HepG2 (cell line): ENCODE data around the gene DCD. TPM values are rescaled to one million over a fixed set of nuclear protein-coding genes. Genes with fewer than 3 reads are reported as not detected.

ENCODE experiments used
- ATAC-seq: fragments of 200-7000 bp; cut with Tn5 transposase; 3 replicates; pipeline ENCODE4 v1.9.1; 2020; ENCODE audit warnings: mild to moderate bottlenecking, moderate library complexity
- BruUV-seq: library from RNA; stranded (reverse); fragments of 400-500 nt; replicated peaks from 2 replicates; lab custom pipeline; 2021; lab: Mats Ljungman, UMichigan
- CTCF ChIA-PET: fragments of 300-600 bp; formaldehyde crosslinking; extraction: SDS; loops from one replicate; lab custom pipeline; 2021; ENCODE audit warnings: low total read pairs, inconsistent platforms, low intra/inter-chr PET ratio; lab: Yijun Ruan, JAX
- POLR2A ChIA-PET: fragments of 350-600 bp; sonication (Branson Sonifier 250); formaldehyde crosslinking; loops from one replicate; lab custom pipeline; 2020; ENCODE audit warnings: antibody characterized with exemption, inconsistent platforms; lab: Yijun Ruan, JAX
- DNase-seq: peaks from one replicate; pipeline ENCODE4 v3.0.0-alpha.2; 2015; ENCODE audit warnings: low spot score
- FAIRE-seq: peaks from 3 replicates; lab custom pipeline; 2011; peaks lifted over from hg19 to GRCh38; lab: Jason Lieb, UNC
- H2AFZ ChIP-seq: one replicate; pipeline ENCODE4 v1.6.1; 2011; ENCODE audit warnings: low read length, inconsistent platforms
- H3K27ac ChIP-seq: fragments of 300-600 bp; 3 replicates; pipeline ENCODE4 v1.8.0; 2011; ENCODE audit warnings: mixed run types, mild to moderate bottlenecking, mixed read lengths, low read length, inconsistent platforms; ENCODE audit not compliant: insufficient read depth; ENCODE audit errors: extremely low read length
- H3K27me3 ChIP-seq, 2 experiments: fragments of 200-600 bp in 1 of 2; 2 replicates in 1 of 2; 3 replicates in 1 of 2; pipeline versions ENCODE4 v1.6.0 to v1.8.0; 2011; ENCODE audit warnings: low read length in 2 of 2, mild to moderate bottlenecking in 2 of 2, moderate library complexity in 2 of 2, inconsistent platforms in 1 of 2; ENCODE audit not compliant: insufficient read depth in 2 of 2, control insufficient read depth in 1 of 2
- H3K36me3 ChIP-seq, 2 experiments: fragments of 200-600 bp in 1 of 2; replicated peaks in 1 of 2; 2 replicates in 1 of 2; 3 replicates in 1 of 2; pipeline versions ENCODE4 v1.5.1 to v1.8.0; 2011; ENCODE audit warnings: low read length in 2 of 2, inconsistent platforms in 1 of 2; ENCODE audit not compliant: insufficient read depth in 2 of 2, control insufficient read depth in 1 of 2
- H3K4me1 ChIP-seq: 2 replicates; pipeline ENCODE4 v1.5.1; 2012; ENCODE audit warnings: low read length, inconsistent platforms; ENCODE audit not compliant: insufficient read depth
- H3K4me2 ChIP-seq: 2 replicates; pipeline ENCODE4 v1.6.0; 2011; ENCODE audit warnings: low read depth, low read length, inconsistent platforms
- H3K4me3 ChIP-seq, 3 experiments: fragments of 200-600 bp in 1 of 3; sonication (generic), shearing (Covaris generic) in 1 of 3; replicated peaks in 1 of 3; 2 replicates each; pipeline ENCODE4 v1.5.1; 2011 to 2016; ENCODE audit warnings: low read length in 3 of 3, inconsistent platforms in 2 of 3, low read depth in 2 of 3, mild to moderate bottlenecking in 2 of 3, control low read depth in 1 of 3, mixed read lengths in 1 of 3; ENCODE audit not compliant: insufficient read depth in 1 of 3
- H3K79me2 ChIP-seq: one replicate; pipeline ENCODE4 v1.6.1; 2011; ENCODE audit warnings: low read length, inconsistent platforms; ENCODE audit not compliant: insufficient read depth
- H3K9ac ChIP-seq: 2 replicates; pipeline ENCODE4 v1.6.0; 2011; ENCODE audit warnings: mild to moderate bottlenecking, low read depth, low read length, inconsistent platforms; ENCODE audit not compliant: insufficient read depth
- H3K9me3 ChIP-seq: 2 replicates; pipeline ENCODE4 v1.5.1; 2012; ENCODE audit warnings: mild to moderate bottlenecking, low read length
- H4K20me1 ChIP-seq: 2 replicates; pipeline ENCODE4 v1.6.0; 2011; ENCODE audit warnings: inconsistent platforms, mild to moderate bottlenecking, low read length, moderate library complexity; ENCODE audit not compliant: insufficient read depth
- HMGA1 ChIP-seq: sonication (generic); formaldehyde crosslinking; conservative IDR thresholded peaks from 2 replicates; pipeline ENCODE4 v1.4.0; 2020; ENCODE audit warnings: missing genetic modification reagents
- HNRNPK ChIP-seq: fragments of 200-400 bp; formaldehyde crosslinking; IDR thresholded peaks from 2 replicates; pipeline ENCODE4 v1.6.1; 2018; ENCODE audit warnings: low read length, low read depth, moderate library complexity, mild to moderate bottlenecking; ENCODE audit not compliant: poor library complexity, severe bottlenecking
- NCOR1 ChIP-seq: fragments of 200-600 bp; sonication (generic); IDR thresholded peaks from 2 replicates; pipeline ENCODE4 v1.7.0; 2017; ENCODE audit warnings: antibody characterized with exemption, low read length, borderline replicate concordance
- ZNF430 ChIP-seq: sonication (generic); formaldehyde crosslinking; IDR thresholded peaks from 2 replicates; pipeline ENCODE4 v1.9.0; 2021; ENCODE audit warnings: mild to moderate bottlenecking, missing genetic modification reagents
- ZNF460 ChIP-seq: sonication (generic); formaldehyde crosslinking; IDR thresholded peaks from 2 replicates; pipeline ENCODE4 v1.5.1; 2020; ENCODE audit warnings: missing genetic modification reagents, mild to moderate bottlenecking, borderline replicate concordance
- ZNF615 ChIP-seq: sonication (generic); formaldehyde crosslinking; IDR thresholded peaks from 2 replicates; pipeline ENCODE4 v1.5.0; 2020; ENCODE audit warnings: mild to moderate bottlenecking, missing genetic modification reagents, borderline replicate concordance
- ZNF792 ChIP-seq: IDR thresholded peaks from 2 replicates; pipeline ENCODE4 v1.6.1; 2016
- WGBS: methylation state at CpG from one replicate; pipeline ENCODE4 v1.1.6; 2017; ENCODE audit warnings: low lambda C conversion rate; 5-methylcytosine and 5-hydroxymethylcytosine counted together
- in situ Hi-C: cut with HindIII; loops from 2 replicates; pipeline ENCODE4 v1.10.0; 2017; ENCODE audit warnings: low pct_unique_long_range_greater_than_20kb; ENCODE audit not compliant: extremely low pct_ligation_motif_present
- intact Hi-C: fragments of 100-400 bp; cut with micrococcal nuclease; formaldehyde crosslinking; loops from one replicate; pipeline ENCODE4 v1.10.0; 2022; ENCODE audit not compliant: unreplicated experiment
- polyA plus RNA-seq, 8 experiments: library from polyadenylated mRNA; depleted of rRNA in 3 of 8; stranded (reverse) in 7 of 8; unstranded in 1 of 8; fragments of >200 nt; fragmentation: Illumina TruSeq in 4 of 8; extraction: Trizol in 4 of 8; gene quantifications; 2 replicates each; pipeline versions ENCODE4 v1.2.1 to v1.2.3, GENCODE V29; 2011 to 2016; ENCODE audit warnings: low read depth in 4 of 8, missing spikeins in 1 of 8, mixed read lengths in 1 of 8; ENCODE audit not compliant: insufficient read depth in 1 of 8
- total RNA-seq, 5 experiments: library from RNA; depleted of rRNA; stranded (reverse); fragments of >200 nt; fragmentation: Illumina TruSeq; extraction: Trizol; gene quantifications; 2 replicates each; pipeline ENCODE4 v1.2.3, GENCODE V29; 2016; ENCODE audit warnings: low read depth in 1 of 5

Gene DCD
- total and polyA plus RNA-seq, 2 of the 13 experiments (the other 11 are each of a cell fraction or from before 2014, with no cell fraction given), result not detected

DNA sequence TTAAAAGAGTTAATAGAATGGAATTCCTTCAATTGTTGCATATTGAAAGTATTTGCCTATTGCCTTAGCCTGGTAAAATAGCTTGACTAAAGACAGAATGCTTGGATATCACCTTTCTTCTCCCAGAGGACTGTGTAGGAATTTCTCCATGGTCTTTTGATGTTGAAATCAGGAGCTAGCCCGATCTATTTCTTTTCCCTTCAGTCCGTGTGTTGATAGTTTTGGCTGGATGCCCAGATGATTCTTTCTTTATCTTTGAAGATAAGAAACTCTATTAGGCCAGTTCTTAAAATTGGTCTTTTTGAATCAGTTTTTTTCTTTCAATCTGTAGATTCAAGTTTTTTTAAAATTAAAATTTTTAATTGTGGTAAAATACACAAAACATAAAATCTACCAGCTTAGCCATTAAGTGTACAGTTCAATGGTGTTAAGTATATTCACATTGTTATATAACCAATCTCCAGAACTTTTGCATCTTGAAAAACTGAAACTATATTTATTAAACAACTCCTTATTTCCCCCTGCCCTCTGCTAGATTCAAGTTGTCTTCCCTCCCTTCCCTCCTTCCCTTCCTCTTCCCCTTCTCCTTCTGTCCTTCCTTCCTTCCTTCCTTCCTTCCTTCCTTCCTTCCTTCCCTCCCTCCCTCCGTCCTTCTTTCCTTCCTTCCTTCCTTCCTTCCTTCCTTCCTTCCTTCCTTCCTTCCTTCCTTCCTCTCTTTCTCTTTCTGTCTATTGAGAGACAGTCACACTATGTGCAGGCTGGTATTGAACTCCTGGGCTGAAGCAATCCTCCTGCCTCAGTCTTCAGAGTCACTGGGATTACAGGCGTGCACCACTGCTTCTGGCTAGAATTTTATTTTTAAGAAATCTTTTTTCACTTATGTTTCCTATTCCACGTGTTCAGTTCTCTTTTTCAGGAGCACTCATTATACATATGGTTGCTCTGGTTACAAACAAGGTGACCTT, 23.6 kb downstream of the DCD start:
- H3K79me2 ChIP-seq, result no peaks in the 10 kb centered on the region
- H3K9me3 ChIP-seq, result peaks cover 17% of the 10 kb centered on the region
- no peak overlapping the region for H3K4me3 ChIP-seq
- no peak overlapping the region for H3K4me2 ChIP-seq
- in situ Hi-C loops (no loop called here), intact Hi-C loops (no loop called here)
- H4K20me1 ChIP-seq, result no peaks in the 10 kb centered on the region
- no peaks in the 10 kb centered on the region for H3K27me3 ChIP-seq
- 25% methylated on average over 5 of the region's 5 CpGs for WGBS
- H3K9ac ChIP-seq, result no peak overlapping the region
- TF ChIP-seq ZNF430, result no peak
- no peak for TF ChIP-seq HMGA1 (CRISPR knock-in tag)
- TF ChIP-seq ZNF792 (CRISPR knock-in tag), result no peak
- no peak for TF ChIP-seq NCOR1
- no peak for TF ChIP-seq ZNF460 (CRISPR knock-in tag)
- TF ChIP-seq HNRNPK, result peak; percentile 44
- no peak for TF ChIP-seq ZNF615 (CRISPR knock-in tag)
- no peaks in the 10 kb centered on the region for H3K36me3 ChIP-seq
- DNase-seq, result peak; percentile 25
- ChIA-PET POLR2A (no interaction called here), CTCF (no interaction called here)
- no peak for FAIRE-seq
- H3K27ac ChIP-seq, result no peak overlapping the region
- no peaks in the 10 kb centered on the region for H3K4me1 ChIP-seq
- no TSS peak for BruUV-seq
- ATAC-seq, result no peak
- no peak overlapping the region for H2AFZ ChIP-seq
